BE2C (cell line): ENCODE measurements around the gene C2orf69.

Source experiments
- DNase-seq: peaks from one replicate; pipeline ENCODE4 v3.0.0-alpha.2; 2020
- H3K27me3 ChIP-seq: fragments of 250-450 bp; sonication (Bioruptor Pico); 2 replicates; pipeline ENCODE4 v1.5.1; 2020; ENCODE audit warnings: mild to moderate bottlenecking
- H3K36me3 ChIP-seq: fragments of 250-450 bp; sonication (Bioruptor Pico); 2 replicates; pipeline ENCODE4 v1.5.1; 2020; ENCODE audit warnings: mild to moderate bottlenecking
- H3K4me1 ChIP-seq: fragments of 250-450 bp; sonication (Bioruptor Pico); 2 replicates; pipeline ENCODE4 v1.5.1; 2020
- H3K4me3 ChIP-seq: 2 replicates; pipeline ENCODE4 v1.5.1; 2011; ENCODE audit warnings: low read depth, low read length
- H3K9me3 ChIP-seq: fragments of 250-450 bp; sonication (Bioruptor Pico); 2 replicates; pipeline ENCODE4 v1.5.1; 2020
- TF ChIP-seq, protein P1 (sequence below): IDR thresholded peaks from 2 replicates; pipeline ENCODE4 v1.5.1; 2012; ENCODE audit warnings: mild to moderate bottlenecking, low read depth, low read length

The C2orf69 gene

DNA sequence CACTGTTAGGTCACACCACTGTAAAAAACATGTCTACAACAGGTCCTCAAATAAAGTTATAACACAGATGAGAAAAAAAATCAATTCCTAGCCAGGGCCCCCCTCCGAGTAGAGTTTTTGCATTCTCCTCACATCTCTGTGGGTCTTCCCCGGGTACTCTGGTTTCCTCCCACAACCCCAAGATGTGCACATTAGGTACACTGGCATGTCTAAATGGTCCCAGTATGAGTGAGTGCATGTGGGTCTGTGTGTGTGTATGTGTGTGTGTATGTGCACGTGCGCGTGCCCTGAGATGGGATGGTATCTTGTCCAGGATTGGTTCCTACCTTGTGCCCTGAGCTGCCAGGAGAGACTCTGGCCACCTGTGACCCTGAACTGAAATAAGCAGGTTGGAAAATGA, 39.3 kb downstream of the C2orf69 start:
- Histone ChIP-seq H3K4me3 (no peak overlapping the region), H3K4me1 (no peaks in the 10 kb centered on the region), H3K36me3 (peaks cover 17% of the 10 kb centered on the region), H3K27me3 (no peaks in the 10 kb centered on the region), H3K9me3 (no peaks in the 10 kb centered on the region)
- DNase-seq: no peak
- TF ChIP-seq, protein P1, sequence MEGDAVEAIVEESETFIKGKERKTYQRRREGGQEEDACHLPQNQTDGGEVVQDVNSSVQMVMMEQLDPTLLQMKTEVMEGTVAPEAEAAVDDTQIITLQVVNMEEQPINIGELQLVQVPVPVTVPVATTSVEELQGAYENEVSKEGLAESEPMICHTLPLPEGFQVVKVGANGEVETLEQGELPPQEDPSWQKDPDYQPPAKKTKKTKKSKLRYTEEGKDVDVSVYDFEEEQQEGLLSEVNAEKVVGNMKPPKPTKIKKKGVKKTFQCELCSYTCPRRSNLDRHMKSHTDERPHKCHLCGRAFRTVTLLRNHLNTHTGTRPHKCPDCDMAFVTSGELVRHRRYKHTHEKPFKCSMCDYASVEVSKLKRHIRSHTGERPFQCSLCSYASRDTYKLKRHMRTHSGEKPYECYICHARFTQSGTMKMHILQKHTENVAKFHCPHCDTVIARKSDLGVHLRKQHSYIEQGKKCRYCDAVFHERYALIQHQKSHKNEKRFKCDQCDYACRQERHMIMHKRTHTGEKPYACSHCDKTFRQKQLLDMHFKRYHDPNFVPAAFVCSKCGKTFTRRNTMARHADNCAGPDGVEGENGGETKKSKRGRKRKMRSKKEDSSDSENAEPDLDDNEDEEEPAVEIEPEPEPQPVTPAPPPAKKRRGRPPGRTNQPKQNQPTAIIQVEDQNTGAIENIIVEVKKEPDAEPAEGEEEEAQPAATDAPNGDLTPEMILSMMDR: no peak

DNA sequence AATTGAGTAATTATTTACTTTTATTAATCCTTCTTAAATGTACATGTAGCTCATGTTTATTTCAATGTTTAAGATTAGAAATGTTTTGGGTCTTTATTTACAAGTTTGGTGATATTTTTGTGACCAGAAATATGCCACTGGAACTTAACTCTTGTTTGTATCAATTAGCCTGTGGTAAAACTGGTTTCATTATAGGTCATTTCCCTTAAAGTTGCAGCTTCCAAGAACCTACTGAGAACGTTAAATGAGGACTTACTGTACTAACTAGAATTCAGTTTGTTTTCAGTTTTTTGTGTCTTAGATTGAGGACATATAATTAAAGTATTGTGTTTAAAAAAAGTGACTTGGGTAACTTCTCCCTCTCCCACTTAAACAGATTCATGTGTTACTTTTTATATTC, 39.9 kb downstream of the C2orf69 start:
- TF ChIP-seq, protein P1: no peak
- H3K36me3 ChIP-seq: peaks cover 17% of the 10 kb centered on the region

DNA sequence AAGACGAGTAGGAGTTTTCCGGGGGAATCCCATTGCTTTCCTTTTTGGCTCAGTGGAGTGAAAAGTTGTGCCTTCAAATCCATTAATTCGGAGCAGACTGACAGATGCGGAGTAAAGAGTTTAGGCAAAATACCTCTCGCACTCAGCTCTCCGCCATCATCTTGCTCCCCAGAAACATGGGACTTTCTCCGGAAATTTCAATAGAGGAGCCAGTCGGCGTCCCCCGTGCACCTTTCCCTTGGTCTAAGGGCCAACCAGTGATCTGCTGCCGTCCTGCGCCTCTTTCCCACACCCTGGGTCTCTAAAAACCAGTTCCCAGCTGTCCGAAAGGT, 43.9 kb downstream of the C2orf69 start:
- H3K9me3 ChIP-seq: no peaks in the 10 kb centered on the region
- H3K36me3 ChIP-seq: peaks cover 4% of the 10 kb centered on the region
- DNase-seq: no peak
- TF ChIP-seq, protein P1: no peak
- H3K4me3 ChIP-seq: peak overlapping the region; percentile 95
- H3K4me1 ChIP-seq: no peaks in the 10 kb centered on the region
- no peaks in the 10 kb centered on the region for H3K27me3 ChIP-seq

More for the DNA sequence above, 39.9 kb downstream of the C2orf69 start:
- Histone ChIP-seq H3K4me3 (no peak overlapping the region), H3K27me3 (no peaks in the 10 kb centered on the region), H3K4me1 (no peaks in the 10 kb centered on the region), H3K9me3 (no peaks in the 10 kb centered on the region)
- DNase-seq: no peak

DNA sequence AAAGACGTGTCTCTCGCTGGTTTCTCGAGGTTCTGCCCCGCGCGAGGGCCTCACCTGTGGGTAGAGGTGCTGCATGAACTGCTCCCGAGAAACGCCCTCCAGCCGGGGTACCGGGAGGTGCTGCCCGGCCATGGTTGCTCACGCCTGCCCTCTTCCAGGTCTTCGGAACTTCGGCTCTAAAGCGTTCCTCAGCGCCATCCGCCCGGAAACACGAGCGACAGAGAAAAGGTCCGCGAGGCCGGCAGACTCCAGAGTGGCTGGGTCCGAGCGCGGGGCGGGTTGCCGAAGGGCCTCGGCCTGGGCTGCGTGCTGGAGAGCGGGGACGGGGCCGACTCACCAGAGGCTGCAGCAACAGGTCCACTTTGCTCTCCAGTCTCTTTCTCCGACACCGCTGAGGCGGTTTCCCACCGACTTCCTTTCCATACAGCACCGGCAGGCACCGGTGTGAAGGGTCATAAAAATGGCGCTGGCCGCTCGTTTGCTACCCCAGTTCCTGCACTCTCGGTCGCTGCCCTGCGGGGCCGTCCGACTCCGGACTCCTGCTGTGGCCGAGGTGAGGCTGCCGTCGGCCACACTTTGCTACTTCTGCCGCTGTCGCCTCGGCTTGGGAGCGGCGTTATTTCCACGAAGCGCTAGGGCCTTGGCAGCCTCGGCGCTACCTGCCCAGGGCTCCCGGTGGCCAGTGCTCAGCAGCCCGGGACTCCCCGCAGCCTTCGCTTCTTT, 44.4 kb downstream of the C2orf69 start, which contains the start of the genes MAIP1 and TYW5:
TSS of gene MAIP1 (plus strand) at position 244 of the 723 bp plus-strand sequence. CDS start at position 461, 217 bp downstream.
TSS of gene TYW5 (minus strand) at position 153 of the 723 bp plus-strand sequence. CDS start at position 132, 21 bp downstream.
- H3K4me3 ChIP-seq: peak within 1 kb of the TSS; percentile 95
- DNase-seq: peak; percentile 84
- no peaks in the 10 kb centered on the region for H3K4me1 ChIP-seq
- TF ChIP-seq, protein P1: peak; percentile 27; the same call in 1 of the 2 replicates
- no peaks in the 10 kb centered on the region for H3K27me3 ChIP-seq
- H3K36me3 ChIP-seq: peaks cover 10% of the 10 kb centered on the region
- H3K9me3 ChIP-seq: no peaks in the 10 kb centered on the region

DNA sequence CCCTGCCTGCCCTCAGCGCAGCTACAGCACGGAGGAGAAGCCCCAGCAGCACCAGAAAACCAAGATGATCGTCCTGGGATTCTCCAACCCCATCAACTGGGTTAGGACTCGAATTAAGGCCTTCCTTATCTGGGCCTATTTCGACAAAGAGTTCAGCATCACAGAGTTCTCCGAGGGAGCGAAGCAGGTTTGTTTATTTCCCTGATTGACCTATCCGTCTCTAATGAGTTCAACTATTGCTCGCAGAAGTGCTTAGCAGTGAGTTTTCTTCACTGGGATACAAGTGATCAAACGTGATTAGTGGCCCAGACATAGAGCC, 44.9 kb downstream of the C2orf69 start:
- TF ChIP-seq, protein P1: no peak
- Histone ChIP-seq H3K4me1 (no peaks in the 10 kb centered on the region), H3K9me3 (no peaks in the 10 kb centered on the region), H3K36me3 (peaks cover 15% of the 10 kb centered on the region), H3K4me3 (peak overlapping the region; percentile 95), H3K27me3 (no peaks in the 10 kb centered on the region)
- no peak for DNase-seq

DNA sequence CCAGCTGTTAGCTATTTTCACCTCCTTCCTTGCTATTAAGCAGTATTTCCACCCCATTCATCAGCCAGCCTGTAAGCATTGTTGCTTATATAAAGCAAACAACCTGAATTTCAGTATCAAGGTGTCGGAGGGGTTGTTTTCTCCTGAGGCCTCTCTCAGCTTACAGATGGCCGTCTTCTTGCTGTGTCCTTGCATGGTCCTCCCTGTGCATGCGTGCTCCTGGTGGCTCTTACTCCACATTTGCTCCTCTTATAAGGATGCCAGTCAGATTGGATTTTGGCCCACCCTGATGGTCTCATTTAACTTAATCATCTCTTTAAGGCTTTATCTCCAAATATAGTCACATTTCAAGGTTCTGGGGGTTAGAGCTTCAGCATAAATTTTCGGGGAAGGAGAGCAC, 46.9 kb downstream of the C2orf69 start:
- Histone ChIP-seq H3K4me1 (no peaks in the 10 kb centered on the region), H3K9me3 (no peaks in the 10 kb centered on the region), H3K4me3 (no peak overlapping the region), H3K36me3 (peaks cover 27% of the 10 kb centered on the region), H3K27me3 (no peaks in the 10 kb centered on the region)
- TF ChIP-seq, protein P1: no peak
- no peak for DNase-seq
